GM12878 (cell line): Measurements from ENCODE around the gene DELE1. TPM values are rescaled to one million over a fixed set of nuclear protein-coding genes. Genes with fewer than 3 reads are reported as not detected.

Experiments used
- GABPA ChIP-seq: IDR thresholded peaks from 2 replicates; pipeline ENCODE4 v1.6.1; 2014; ENCODE audit warnings: antibody characterized with exemption, low read depth, mild to moderate bottlenecking, inconsistent platforms
- IKZF2 ChIP-seq, 2 experiments: fragments of 450-650 bp; IDR thresholded peaks; 2 replicates each; pipeline ENCODE4 v1.6.1; 2017; ENCODE audit warnings: mild to moderate bottlenecking in 2 of 2, moderate library complexity in 2 of 2
- USF2 ChIP-seq: IDR thresholded peaks from 2 replicates; pipeline ENCODE4 v1.6.1; 2011; ENCODE audit warnings: low read depth, low read length, improper control_type of control experiment, borderline replicate concordance
- ZBTB4 ChIP-seq: fragments of 450-650 bp; formaldehyde crosslinking; IDR thresholded peaks from 2 replicates; pipeline ENCODE4 v1.4.0; 2022; ENCODE audit warnings: mild to moderate bottlenecking, moderate library complexity
- polyA plus RNA-seq, 11 experiments: library from polyadenylated mRNA; depleted of rRNA in 4 of 11; unstranded in 6 of 11; stranded (reverse) in 5 of 11; fragments of >200 nt; fragmentation: Nextera tagmentation in 4 of 11; fragmentation: Illumina TruSeq in 1 of 11; extraction: Ambion mirVana in 4 of 11; extraction: Trizol in 1 of 11; gene quantifications; 1 replicate in 1 of 11; 2 replicates in 10 of 11; pipeline versions ENCODE4 v1.2.1 to v1.2.3, GENCODE V29; 2011 to 2016; ENCODE audit warnings: inconsistent platforms in 2 of 11, missing spikeins in 2 of 11, low read depth in 1 of 11
- total RNA-seq, 4 experiments: library from RNA; depleted of rRNA in 3 of 4; stranded (reverse); fragments of >200 nt in 3 of 4; fragmentation: Illumina TruSeq in 1 of 4; extraction: Trizol in 1 of 4; gene quantifications; 2 replicates each; pipeline versions ENCODE4 v1.2.1 to v1.2.3, GENCODE V29; 2013 to 2021
- TF ChIP-seq, protein P1 (sequence below): fragments of 450-650 bp; IDR thresholded peaks from 2 replicates; pipeline ENCODE4 v1.6.1; 2017; ENCODE audit warnings: mild to moderate bottlenecking, moderate library complexity
- TF ChIP-seq, protein P2 (sequence below): IDR thresholded peaks from 2 replicates; pipeline ENCODE4 v1.6.1; 2011; ENCODE audit warnings: borderline replicate concordance, low read depth, mild to moderate bottlenecking, moderate library complexity, low read length; ENCODE audit not compliant: insufficient read depth, poor library complexity, severe bottlenecking

The DELE1 gene
- total and polyA plus RNA-seq, 10 of the 15 experiments (the other 5 are each of a cell fraction or from before 2014, with no cell fraction given), result 18.9 to 71.4 (median 47.6) TPM

DNA sequence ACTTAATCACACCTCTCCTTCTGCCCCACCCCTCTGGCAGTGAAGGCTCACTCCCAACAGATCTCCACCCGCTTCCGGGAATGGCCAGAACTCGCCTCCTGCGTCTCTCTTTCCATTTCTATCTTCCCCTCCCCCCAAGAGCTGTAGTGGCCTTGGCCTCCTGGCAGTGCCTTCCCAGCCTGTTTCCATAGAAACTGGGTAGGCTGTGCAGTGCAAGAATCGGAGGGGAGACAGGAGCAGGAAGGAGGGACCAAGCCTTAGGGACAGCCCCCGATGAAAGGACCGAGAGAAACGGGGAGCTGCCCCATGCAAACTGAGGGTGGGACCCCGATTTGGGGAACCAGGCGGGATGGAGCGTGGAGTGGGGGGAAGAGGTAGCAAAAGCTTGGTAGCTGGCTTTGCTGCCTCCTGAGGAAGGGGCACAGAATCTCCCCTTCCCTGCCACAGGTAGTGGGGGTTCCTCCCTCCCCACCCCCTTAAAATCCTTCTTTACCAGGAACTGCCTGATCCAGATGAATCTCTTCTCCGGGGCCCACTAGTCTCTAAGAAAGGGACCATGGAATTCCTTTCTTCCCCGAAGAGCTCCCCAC lies 41.0 kb upstream of the DELE1 start (continued):
- TF ChIP-seq ZBTB4 (CRISPR knock-in tag) (no peak), GABPA (no peak), IKZF2 (IDR thresholded peaks at IDR 0.05) (no peak), USF2 (no peak)
- TF ChIP-seq, protein P1, sequence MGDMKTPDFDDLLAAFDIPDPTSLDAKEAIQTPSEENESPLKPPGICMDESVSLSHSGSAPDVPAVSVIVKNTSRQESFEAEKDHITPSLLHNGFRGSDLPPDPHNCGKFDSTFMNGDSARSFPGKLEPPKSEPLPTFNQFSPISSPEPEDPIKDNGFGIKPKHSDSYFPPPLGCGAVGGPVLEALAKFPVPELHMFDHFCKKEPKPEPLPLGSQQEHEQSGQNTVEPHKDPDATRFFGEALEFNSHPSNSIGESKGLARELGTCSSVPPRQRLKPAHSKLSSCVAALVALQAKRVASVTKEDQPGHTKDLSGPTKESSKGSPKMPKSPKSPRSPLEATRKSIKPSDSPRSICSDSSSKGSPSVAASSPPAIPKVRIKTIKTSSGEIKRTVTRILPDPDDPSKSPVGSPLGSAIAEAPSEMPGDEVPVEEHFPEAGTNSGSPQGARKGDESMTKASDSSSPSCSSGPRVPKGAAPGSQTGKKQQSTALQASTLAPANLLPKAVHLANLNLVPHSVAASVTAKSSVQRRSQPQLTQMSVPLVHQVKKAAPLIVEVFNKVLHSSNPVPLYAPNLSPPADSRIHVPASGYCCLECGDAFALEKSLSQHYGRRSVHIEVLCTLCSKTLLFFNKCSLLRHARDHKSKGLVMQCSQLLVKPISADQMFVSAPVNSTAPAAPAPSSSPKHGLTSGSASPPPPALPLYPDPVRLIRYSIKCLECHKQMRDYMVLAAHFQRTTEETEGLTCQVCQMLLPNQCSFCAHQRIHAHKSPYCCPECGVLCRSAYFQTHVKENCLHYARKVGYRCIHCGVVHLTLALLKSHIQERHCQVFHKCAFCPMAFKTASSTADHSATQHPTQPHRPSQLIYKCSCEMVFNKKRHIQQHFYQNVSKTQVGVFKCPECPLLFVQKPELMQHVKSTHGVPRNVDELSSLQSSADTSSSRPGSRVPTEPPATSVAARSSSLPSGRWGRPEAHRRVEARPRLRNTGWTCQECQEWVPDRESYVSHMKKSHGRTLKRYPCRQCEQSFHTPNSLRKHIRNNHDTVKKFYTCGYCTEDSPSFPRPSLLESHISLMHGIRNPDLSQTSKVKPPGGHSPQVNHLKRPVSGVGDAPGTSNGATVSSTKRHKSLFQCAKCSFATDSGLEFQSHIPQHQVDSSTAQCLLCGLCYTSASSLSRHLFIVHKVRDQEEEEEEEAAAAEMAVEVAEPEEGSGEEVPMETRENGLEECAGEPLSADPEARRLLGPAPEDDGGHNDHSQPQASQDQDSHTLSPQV, result no peak
- TF ChIP-seq, protein P2, sequence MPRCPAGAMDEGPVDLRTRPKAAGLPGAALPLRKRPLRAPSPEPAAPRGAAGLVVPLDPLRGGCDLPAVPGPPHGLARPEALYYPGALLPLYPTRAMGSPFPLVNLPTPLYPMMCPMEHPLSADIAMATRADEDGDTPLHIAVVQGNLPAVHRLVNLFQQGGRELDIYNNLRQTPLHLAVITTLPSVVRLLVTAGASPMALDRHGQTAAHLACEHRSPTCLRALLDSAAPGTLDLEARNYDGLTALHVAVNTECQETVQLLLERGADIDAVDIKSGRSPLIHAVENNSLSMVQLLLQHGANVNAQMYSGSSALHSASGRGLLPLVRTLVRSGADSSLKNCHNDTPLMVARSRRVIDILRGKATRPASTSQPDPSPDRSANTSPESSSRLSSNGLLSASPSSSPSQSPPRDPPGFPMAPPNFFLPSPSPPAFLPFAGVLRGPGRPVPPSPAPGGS, result no peak
